ENCODE measurements around the gene FAM120B. TPM values are rescaled to one million over a fixed set of nuclear protein-coding genes. Genes with fewer than 3 reads are reported as not detected.
"Not testable (repeated sequence)": the region's sequence is repeated elsewhere in the genome, so short reads cannot be mapped to it uniquely, and the experiment has no call there.

Gene FAM120B
- polyA plus RNA-seq, 4 donors: 35.7 to 38.6 (median 37.2) TPM

- DNase-seq (ENCODE audit: low read depth in 4 of 4, low spot score in 3 of 4): no peak
Measured at GRCh38 chr6:170374571-170375444, 68.2 kb downstream of the FAM120B start.

GRCh38 chr6:170375661-170376060 lies 69.1 kb downstream of the FAM120B start:
- no peak for DNase-seq (ENCODE audit: low read depth in 4 of 4, low spot score in 3 of 4)

- DNase-seq (ENCODE audit: low read depth in 4 of 4, low spot score in 3 of 4): no peak
Measured at GRCh38 chr6:170376386-170377043, 70.0 kb downstream of the FAM120B start.

GRCh38 chr6:170378502-170378901 lies 71.9 kb downstream of the FAM120B start:
- DNase-seq (ENCODE audit: low read depth in 4 of 4, low spot score in 3 of 4): no peak

- no peak for DNase-seq (ENCODE audit: low read depth in 4 of 4, low spot score in 3 of 4)
Measured at GRCh38 chr6:170381562-170381961, 75.0 kb downstream of the FAM120B start.

GRCh38 chr6:170383466-170384035 lies 77.0 kb downstream of the FAM120B start:
- no peak for DNase-seq (ENCODE audit: low read depth in 4 of 4, low spot score in 3 of 4)

- DNase-seq (ENCODE audit: low read depth in 4 of 4, low spot score in 3 of 4): no peak
Measured at GRCh38 chr6:170385506-170385905, 78.9 kb downstream of the FAM120B start.

- DNase-seq (ENCODE audit: low read depth in 4 of 4, low spot score in 3 of 4): no peak
Measured at GRCh38 chr6:170388113-170388512, 81.6 kb downstream of the FAM120B start.

GRCh38 chr6:170393033-170393432 lies 86.5 kb downstream of the FAM120B start:
- DNase-seq (ENCODE audit: low read depth in 4 of 4, low spot score in 3 of 4): no peak

GRCh38 chr6:170393807-170394399 lies 87.3 kb downstream of the FAM120B start:
- DNase-seq (ENCODE audit: low read depth in 4 of 4, low spot score in 3 of 4): no peak

GRCh38 chr6:170394980-170395379 lies 88.4 kb downstream of the FAM120B start:
- no peak for DNase-seq (ENCODE audit: low read depth in 4 of 4, low spot score in 3 of 4)

- DNase-seq (ENCODE audit: low read depth in 4 of 4, low spot score in 3 of 4): not testable (repeated sequence)
Measured at GRCh38 chr6:170398743-170399369, 92.3 kb downstream of the FAM120B start.

GRCh38 chr6:170399955-170400558 lies 93.5 kb downstream of the FAM120B start:
- DNase-seq (ENCODE audit: low read depth in 4 of 4, low spot score in 3 of 4): not testable (repeated sequence)

GRCh38 chr6:170402318-170403040 lies 95.9 kb downstream of the FAM120B start:
- no peak for DNase-seq (ENCODE audit: low read depth in 4 of 4, low spot score in 3 of 4)

- DNase-seq (ENCODE audit: low read depth in 4 of 4, low spot score in 3 of 4): no peak
Measured at GRCh38 chr6:170403451-170403850, 96.9 kb downstream of the FAM120B start.

GRCh38 chr6:170404036-170404435 lies 97.5 kb downstream of the FAM120B start:
- DNase-seq (ENCODE audit: low read depth in 4 of 4, low spot score in 3 of 4): no peak

GRCh38 chr6:170404697-170405096 lies 98.1 kb downstream of the FAM120B start:
- no peak for DNase-seq (ENCODE audit: low read depth in 4 of 4, low spot score in 3 of 4)

- DNase-seq (ENCODE audit: low read depth in 4 of 4, low spot score in 3 of 4): no peak
Measured at GRCh38 chr6:170405311-170405975, 98.9 kb downstream of the FAM120B start.

GRCh38 chr6:170407200-170407599 lies 100.6 kb downstream of the FAM120B start:
- no peak for DNase-seq (ENCODE audit: low read depth in 4 of 4, low spot score in 3 of 4)
